Melanocyte of skin (primary cell): ENCODE measurements around the gene FRS3. TPM values are rescaled to one million over a fixed set of nuclear protein-coding genes. Genes with fewer than 3 reads are reported as not detected.

ENCODE experiments used
- small RNA-seq, 2 donors: library from RNA; depleted of rRNA; stranded (forward); fragments of <200 nt; gene quantifications; one replicate each; pipeline ENCODE3, GENCODE V24; 2012
- total RNA-seq, 2 donors: library from RNA; depleted of rRNA; stranded (reverse); fragments of >200 nt; gene quantifications; 2 replicates each; pipeline ENCODE4 v1.2.3, GENCODE V29; 2012

Gene FRS3
- total RNA-seq, result 1 to 10 TPM in 1 of 2 donors, under 1 TPM in 1; 1.00 to 1.7 TPM

GRCh38 chr6:41779788-41780550 lies at the start of gene FRS3:
FRS3 (minus strand) TSS chr6:41779900; CDS start chr6:41776987, 2,913 bp downstream.

GRCh38 chr6:41787219-41787917 lies 7.7 kb upstream of the FRS3 start, which contains the start of gene TOMM6:
TOMM6 (plus strand) TSS chr6:41787694; CDS start chr6:41787698, 4 bp downstream.

GRCh38 chr6:41780551-41781365 lies 1.1 kb upstream of the FRS3 start, which contains the start of gene PRICKLE4:
PRICKLE4 (plus strand) TSS chr6:41780782; CDS start chr6:41783474, 2,692 bp downstream.

GRCh38 chr6:41747256-41748101 lies 32.2 kb downstream of the FRS3 start, which contains the start of gene PGC:
PGC (minus strand) TSS chr6:41747397; CDS start chr6:41747334, 63 bp downstream.

GRCh38 chr6:41735427-41736185 lies 44.1 kb downstream of the FRS3 start, which contains the start of gene TFEB:
TFEB (minus strand) TSS chr6:41735608; CDS start chr6:41691213, 44,395 bp downstream.

Small RNA genes within 50 kb of the gene (small RNA-seq; reads per million reads assigned to genes)
- 0 reads per million in 2 donors for gene AL365205.2
- gene AL365205.3, result 0 reads per million in 2 donors

Other genes starting within 250 kb of the FRS3 start
- 1 to 10 TPM; 2.8 to 3.7 TPM for gene FOXP4, start 233.5 kb downstream of the FRS3 start, total RNA-seq
- gene MDFI, start 141.4 kb downstream of the FRS3 start, total RNA-seq, result under 1 TPM in 1 of 2 donors, not detected in 1; 0.67 TPM
- gene TFEB, start 44.3 kb downstream of the FRS3 start, total RNA-seq, result 1 to 10 TPM; 1.7 to 2.8 TPM
- gene PGC, start 32.5 kb downstream of the FRS3 start, total RNA-seq, result not detected
- under 1 TPM in 1 of 2 donors, not detected in 1; 0.34 TPM for gene PRICKLE4, start 882 bp upstream of the FRS3 start, total RNA-seq
- 10 to 100 TPM; 72.6 to 97.6 TPM for gene TOMM6, start 7.8 kb upstream of the FRS3 start, total RNA-seq
- 1 to 10 TPM; 2.7 to 2.8 TPM for gene USP49, start 115.5 kb upstream of the FRS3 start, total RNA-seq
- gene MED20, start 141.2 kb upstream of the FRS3 start, total RNA-seq, result 10 to 100 TPM; 17.2 to 29.0 TPM
- gene BYSL, start 141.6 kb upstream of the FRS3 start, total RNA-seq, result 10 to 100 TPM; 18.2 to 39.3 TPM
- gene CCND3, start 161.9 kb upstream of the FRS3 start, total RNA-seq, result 10 to 100 TPM; 63.0 to 92.6 TPM